Neural progenitor cell (in vitro differentiated cells): ENCODE results near the gene SLC16A9. TPM values are rescaled to one million over a fixed set of nuclear protein-coding genes. Genes with fewer than 3 reads are reported as not detected.

Source experiments
- DNase-seq: peaks from one replicate; pipeline ENCODE4 v3.0.0-alpha.2; 2016; ENCODE audit warnings: low spot score
- H2AFZ ChIP-seq: fragments of 200-600 bp; sonication (generic); replicated peaks from 2 replicates; pipeline ENCODE4 v1.6.1; 2016; ENCODE audit warnings: antibody characterized with exemption
- H3F3A ChIP-seq: fragments of 200-600 bp; sonication (generic); 2 replicates; pipeline ENCODE4 v1.6.1; 2016; ENCODE audit warnings: antibody characterized with exemption, low read depth
- H3K27ac ChIP-seq: fragments of 200-600 bp; sonication (generic); 2 replicates; pipeline ENCODE4 v1.5.1; 2016; ENCODE audit warnings: mild to moderate bottlenecking
- H3K27me3 ChIP-seq: fragments of 200-600 bp; sonication (generic); 2 replicates; pipeline ENCODE4 v1.6.1; 2016; ENCODE audit warnings: mild to moderate bottlenecking, moderate library complexity
- H3K36me3 ChIP-seq: fragments of 200-600 bp; sonication (generic); 2 replicates; pipeline ENCODE4 v1.5.1; 2016
- H3K4me1 ChIP-seq: fragments of 200-600 bp; sonication (generic); 2 replicates; pipeline ENCODE4 v1.6.1; 2016; ENCODE audit warnings: mixed run types
- H3K4me2 ChIP-seq: fragments of 200-600 bp; sonication (generic); 2 replicates; pipeline ENCODE4 v1.6.1; 2016
- H3K4me3 ChIP-seq: fragments of 200-600 bp; sonication (generic); 2 replicates; pipeline ENCODE4 v1.5.1; 2016
- H3K79me2 ChIP-seq: fragments of 200-600 bp; sonication (generic); 2 replicates; pipeline ENCODE4 v1.6.1; 2016; ENCODE audit warnings: low read depth
- H3K9ac ChIP-seq: fragments of 200-600 bp; sonication (generic); 2 replicates; pipeline ENCODE4 v1.6.1; 2016
- H3K9me3 ChIP-seq: fragments of 200-600 bp; sonication (generic); 2 replicates; pipeline ENCODE4 v1.5.1; 2016; ENCODE audit warnings: low read depth
- H4K20me1 ChIP-seq: fragments of 200-600 bp; sonication (generic); 2 replicates; pipeline ENCODE4 v1.6.1; 2016; ENCODE audit warnings: low read depth
- H3K27ac Mint-ChIP-seq: 3 replicates; pipeline ENCODE4 v1.8.0; 2021; ENCODE audit warnings: mixed read lengths
- H3K27me3 Mint-ChIP-seq: 2 replicates; pipeline ENCODE4 v1.8.0; 2022; ENCODE audit warnings: low read depth, mild to moderate bottlenecking, inconsistent platforms, moderate library complexity, mixed read lengths; ENCODE audit not compliant: insufficient read depth
- H3K36me3 Mint-ChIP-seq: 3 replicates; pipeline ENCODE4 v1.8.0; 2021; ENCODE audit warnings: mixed read lengths
- H3K4me1 Mint-ChIP-seq: 3 replicates; pipeline ENCODE4 v1.8.0; 2021; ENCODE audit warnings: mixed read lengths
- H3K4me3 Mint-ChIP-seq: 3 replicates; pipeline ENCODE4 v1.8.0; 2021; ENCODE audit warnings: mild to moderate bottlenecking, moderate library complexity, mixed read lengths
- H3K9me3 Mint-ChIP-seq: 3 replicates; pipeline ENCODE4 v1.8.0; 2020; ENCODE audit warnings: mixed read lengths
- CTCF ChIP-seq: fragments of 200-600 bp; sonication (generic); IDR thresholded peaks from 2 replicates; pipeline ENCODE4 v1.5.1; 2017; ENCODE audit warnings: antibody characterized with exemption, mild to moderate bottlenecking
- EZH2 ChIP-seq: fragments of 200-600 bp; sonication (generic); IDR thresholded peaks from 2 replicates; pipeline ENCODE4 v1.6.1; 2017; ENCODE audit warnings: antibody characterized with exemption, mild to moderate bottlenecking, moderate library complexity
- EZH2phosphoT487 ChIP-seq: fragments of 200-600 bp; sonication (generic); IDR thresholded peaks from 2 replicates; pipeline ENCODE4 v1.6.1; 2017; ENCODE audit warnings: antibody characterized with exemption
- total RNA-seq: library from RNA; depleted of rRNA; stranded (reverse); fragments of >200 nt; gene quantifications from 2 replicates; pipeline ENCODE4 v1.2.3, GENCODE V29; 2015; ENCODE audit warnings: low replicate concordance

SLC16A9 gene
- total RNA-seq, 1 donor from 2014 or later = 48.5 TPM

- Histone ChIP-seq H2AFZ (no peak overlapping the region), H3K4me1 (peaks cover 22% of the 10 kb centered on the region), H3K27me3 (no peaks in the 10 kb centered on the region), H3K4me2 (no peak overlapping the region), H3K79me2 (no peaks in the 10 kb centered on the region), H3K27ac (no peak overlapping the region), H3K9ac (no peak overlapping the region), H3K4me3 (no peak overlapping the region), H3K36me3 (no peaks in the 10 kb centered on the region), H3K9me3 (no peaks in the 10 kb centered on the region), H4K20me1 (no peaks in the 10 kb centered on the region), H3F3A (peaks cover 8% of the 10 kb centered on the region)
- Mint-ChIP-seq H3K4me3 (no peak overlapping the region), H3K27ac (no peak overlapping the region), H3K4me1 (peaks cover 8% of the 10 kb centered on the region), H3K36me3 (no peaks in the 10 kb centered on the region), H3K9me3 (no peaks in the 10 kb centered on the region), H3K27me3 (peaks cover 2% of the 10 kb centered on the region)
- no peak for DNase-seq
- TF ChIP-seq EZH2 (no peak), CTCF (no peak), EZH2phosphoT487 (no peak)
Measured at GRCh38 chr10:59631237-59631636, 78.4 kb downstream of the SLC16A9 start.

DNA sequence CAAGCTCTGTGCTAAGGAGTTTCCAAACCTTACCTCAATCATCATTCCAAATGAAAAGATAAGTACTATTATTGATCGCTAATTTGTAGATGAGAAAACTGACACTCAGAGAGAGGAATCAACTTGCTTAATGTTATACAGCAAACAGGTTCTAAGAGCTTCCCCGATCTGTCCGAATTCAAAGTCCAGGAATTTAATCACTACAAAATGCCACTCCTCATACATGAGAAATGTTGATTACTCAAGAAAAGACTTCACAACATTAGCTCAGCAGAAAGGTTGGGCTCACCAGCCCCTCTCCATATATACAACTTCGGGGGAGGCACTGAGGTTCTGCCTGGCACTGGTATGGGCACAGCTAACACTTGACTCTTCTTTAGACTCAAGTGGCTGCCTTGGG is 80.7 kb downstream of the SLC16A9 start:
- H3K36me3 Mint-ChIP-seq = no peaks in the 10 kb centered on the region
- H3K4me2 ChIP-seq = no peak overlapping the region
- no peaks in the 10 kb centered on the region for H3K36me3 ChIP-seq
- no peaks in the 10 kb centered on the region for H4K20me1 ChIP-seq
- H3F3A ChIP-seq = peaks cover 21% of the 10 kb centered on the region
- H3K9ac ChIP-seq = no peak overlapping the region
- H3K27me3 Mint-ChIP-seq = no peaks in the 10 kb centered on the region
- H3K79me2 ChIP-seq = no peaks in the 10 kb centered on the region
- peaks cover 12% of the 10 kb centered on the region for H3K4me1 Mint-ChIP-seq
- no peaks in the 10 kb centered on the region for H3K9me3 ChIP-seq
- H2AFZ ChIP-seq = no peak overlapping the region
- no peaks in the 10 kb centered on the region for H3K27me3 ChIP-seq
- no peak for DNase-seq
- no peaks in the 10 kb centered on the region for H3K9me3 Mint-ChIP-seq
- H3K27ac Mint-ChIP-seq = no peak overlapping the region
- H3K4me3 ChIP-seq = no peak overlapping the region
- H3K4me3 Mint-ChIP-seq = no peak overlapping the region
- TF ChIP-seq EZH2 (no peak), CTCF (no peak), EZH2phosphoT487 (no peak)
- peaks cover 28% of the 10 kb centered on the region for H3K4me1 ChIP-seq
- H3K27ac ChIP-seq = no peak overlapping the region

DNA sequence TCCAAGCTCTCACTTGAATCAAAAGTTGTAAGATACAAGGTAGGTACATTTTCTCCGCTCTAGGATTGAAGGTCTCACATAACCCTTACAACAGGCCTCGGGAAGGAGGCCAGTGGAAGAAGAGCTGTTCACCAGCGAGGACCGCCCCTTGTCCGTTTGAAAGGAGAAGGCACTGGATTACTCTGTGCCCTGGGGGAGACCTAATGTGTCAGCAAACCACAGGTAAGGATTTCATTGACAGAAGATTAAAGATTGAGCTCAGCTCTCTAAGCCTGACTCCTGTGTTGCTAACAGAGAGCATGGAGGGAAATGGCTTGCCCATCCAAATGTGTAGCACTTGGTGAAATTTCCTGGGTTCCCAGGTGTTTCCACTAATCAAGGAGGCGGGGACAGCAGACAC is 81.2 kb downstream of the SLC16A9 start:
- Histone ChIP-seq H3K4me3 (no peak overlapping the region), H3K79me2 (no peaks in the 10 kb centered on the region), H3F3A (peaks cover 21% of the 10 kb centered on the region), H3K4me2 (no peak overlapping the region), H3K27me3 (no peaks in the 10 kb centered on the region), H3K9me3 (no peaks in the 10 kb centered on the region), H3K27ac (no peak overlapping the region), H3K4me1 (peaks cover 28% of the 10 kb centered on the region), H3K36me3 (no peaks in the 10 kb centered on the region), H2AFZ (no peak overlapping the region), H4K20me1 (no peaks in the 10 kb centered on the region), H3K9ac (no peak overlapping the region)
- Mint-ChIP-seq H3K27ac (no peak overlapping the region), H3K4me3 (no peak overlapping the region), H3K9me3 (no peaks in the 10 kb centered on the region), H3K36me3 (no peaks in the 10 kb centered on the region), H3K27me3 (no peaks in the 10 kb centered on the region), H3K4me1 (peaks cover 12% of the 10 kb centered on the region)
- no peak for DNase-seq
- TF ChIP-seq CTCF = no peak
- TF ChIP-seq EZH2 = no peak
- no peak for TF ChIP-seq EZH2phosphoT487
